GM10248 (cell line): Measurements from ENCODE around the gene BTBD8.

ENCODE experiments used
- CTCF ChIA-PET: fragments of 300-600 bp; sonication (Branson Sonifier 250); formaldehyde crosslinking; extraction: SDS; loops from one replicate; lab custom pipeline; 2021; ENCODE audit warnings: antibody characterized with exemption; lab: Yijun Ruan, JAX
- POLR2A ChIA-PET: fragments of 350-650 bp; sonication (Branson Sonifier 250); formaldehyde crosslinking; extraction: SDS; loops from one replicate; lab custom pipeline; 2020; ENCODE audit warnings: antibody characterized with exemption; lab: Yijun Ruan, JAX
- DNase-seq: peaks from one replicate; pipeline ENCODE4 v3.0.0; 2012; ENCODE audit errors: extremely low spot score
- CTCF ChIP-seq: IDR thresholded peaks from 2 replicates; pipeline ENCODE4 v1.5.1; 2012; ENCODE audit warnings: mild to moderate bottlenecking, low read depth; ENCODE audit errors: extremely low read depth, missing control alignments, control extremely low read depth

The BTBD8 gene

GRCh38 chr1:92168657-92169056 lies 88.5 kb downstream of the BTBD8 start:
- POLR2A ChIA-PET: no interaction called here
- TF ChIP-seq CTCF: no peak
- CTCF ChIA-PET: interaction anchor here (1.1 to 1.5 kb wide), 2 partner anchors 14 to 19 kb away, joined by 3 to 5 read pairs; no protein-coding TSS in a partner anchor
- DNase-seq: no peak

- CTCF ChIA-PET: interaction anchor here (1.1 to 1.5 kb wide), 3 partner anchors 15 to 23 kb away, joined by 3 to 5 read pairs (median 3); no protein-coding TSS in a partner anchor
- no peak for DNase-seq
- TF ChIP-seq CTCF: no peak
- POLR2A ChIA-PET: no interaction called here
Observed at GRCh38 chr1:92169214-92170005, 89.3 kb downstream of the BTBD8 start.

GRCh38 chr1:92184632-92185031 lies 104.5 kb downstream of the BTBD8 start:
- CTCF ChIA-PET: interaction anchor here (2.7 kb wide), 1 partner anchor 28 kb away, joined by 5 read pairs; no protein-coding TSS in a partner anchor
- no peak for TF ChIP-seq CTCF
- POLR2A ChIA-PET: no interaction called here
- no peak for DNase-seq

GRCh38 chr1:92186081-92186480 lies 105.9 kb downstream of the BTBD8 start:
- TF ChIP-seq CTCF: no peak
- ChIA-PET CTCF (interaction anchor here (2.7 kb wide), 1 partner anchor 27 kb away, joined by 5 read pairs; no protein-coding TSS in a partner anchor), POLR2A (no interaction called here)
- DNase-seq: no peak

GRCh38 chr1:92188436-92189255 lies 108.5 kb downstream of the BTBD8 start:
- ChIA-PET POLR2A (no interaction called here), CTCF (no interaction called here)
- TF ChIP-seq CTCF: no peak
- no peak for DNase-seq

GRCh38 chr1:92191726-92192125 lies 111.6 kb downstream of the BTBD8 start:
- no peak for DNase-seq
- CTCF ChIA-PET: interaction anchor here (1.4 kb wide), 2 partner anchors 9 to 40 kb away, joined by 3 read pairs; no protein-coding TSS in a partner anchor
- POLR2A ChIA-PET: no interaction called here
- no peak for TF ChIP-seq CTCF
